H9 (cell line): ENCODE data around the gene TRMT44. TPM values are rescaled to one million over a fixed set of nuclear protein-coding genes. Genes with fewer than 3 reads are reported as not detected.

Experiments used
- DNase-seq: peaks from one replicate; pipeline ENCODE4 v3.0.0-alpha.2; 2017
- H2AFZ ChIP-seq: one replicate; pipeline ENCODE4 v1.6.1; 2013; ENCODE audit warnings: mild to moderate bottlenecking, low read length, control low read depth, moderate library complexity
- H2AK5ac ChIP-seq: 2 replicates; pipeline ENCODE4 v1.6.1; 2013; ENCODE audit warnings: low read length, control low read depth, mixed read lengths; ENCODE audit not compliant: insufficient read length
- H2BK120ac ChIP-seq: one replicate; pipeline ENCODE4 v1.6.1; 2013; ENCODE audit warnings: low read depth, mild to moderate bottlenecking, low read length, control low read depth, inconsistent platforms; ENCODE audit not compliant: poor library complexity, severe bottlenecking
- H2BK12ac ChIP-seq: 2 replicates; pipeline ENCODE4 v1.6.1; 2013; ENCODE audit warnings: low read length, control low read depth, mixed read lengths, low read depth; ENCODE audit not compliant: insufficient read length
- H2BK15ac ChIP-seq: 2 replicates; pipeline ENCODE4 v1.6.1; 2013; ENCODE audit warnings: low read depth, low read length, control low read depth
- H2BK20ac ChIP-seq: one replicate; pipeline ENCODE4 v1.6.1; 2013; ENCODE audit warnings: low read depth, mild to moderate bottlenecking, low read length, control low read depth, inconsistent platforms; ENCODE audit not compliant: poor library complexity, severe bottlenecking
- H2BK5ac ChIP-seq: 2 replicates; pipeline ENCODE4 v1.6.1; 2013; ENCODE audit warnings: low read length, control low read depth, mixed read lengths; ENCODE audit not compliant: insufficient read length
- H3K14ac ChIP-seq: 2 replicates; pipeline ENCODE4 v1.6.1; 2013; ENCODE audit warnings: low read length, control low read depth; ENCODE audit not compliant: insufficient read depth
- H3K18ac ChIP-seq: 2 replicates; pipeline ENCODE4 v1.6.1; 2013; ENCODE audit warnings: low read depth, mild to moderate bottlenecking, mixed read lengths, low read length, control low read depth; ENCODE audit not compliant: insufficient read length
- H3K23ac ChIP-seq: 2 replicates; pipeline ENCODE4 v1.6.1; 2013; ENCODE audit warnings: low read length, control low read depth, mixed read lengths, low read depth; ENCODE audit not compliant: insufficient read length
- H3K23me2 ChIP-seq: 2 replicates; pipeline ENCODE4 v1.6.1; 2013; ENCODE audit warnings: low read depth, mild to moderate bottlenecking, mixed read lengths, low read length, control low read depth; ENCODE audit not compliant: insufficient read length, poor library complexity, severe bottlenecking
- H3K27ac ChIP-seq: 2 replicates; pipeline ENCODE4 v1.5.1; 2013; ENCODE audit warnings: low read length, control low read depth, mixed read lengths, low read depth; ENCODE audit not compliant: insufficient read length
- H3K27me3 ChIP-seq: 2 replicates; pipeline ENCODE4 v1.6.1; 2013; ENCODE audit warnings: low read length, control low read depth, inconsistent platforms; ENCODE audit not compliant: insufficient read depth
- H3K4ac ChIP-seq: 2 replicates; pipeline ENCODE4 v1.6.1; 2013; ENCODE audit warnings: low read depth, mild to moderate bottlenecking, control low read depth, inconsistent platforms, low read length, moderate library complexity
- H3K4me1 ChIP-seq: 2 replicates; pipeline ENCODE4 v1.6.1; 2013; ENCODE audit warnings: low read length, control low read depth, inconsistent platforms; ENCODE audit not compliant: insufficient read depth
- H3K4me2 ChIP-seq: 2 replicates; pipeline ENCODE4 v1.6.1; 2013; ENCODE audit warnings: low read length, control low read depth, mixed read lengths; ENCODE audit not compliant: insufficient read length, insufficient read depth
- H3K56ac ChIP-seq: 2 replicates; pipeline ENCODE4 v1.6.1; 2013; ENCODE audit warnings: low read depth, mild to moderate bottlenecking, mixed read lengths, low read length, control low read depth; ENCODE audit not compliant: insufficient read length
- H3K79me1 ChIP-seq: 2 replicates; pipeline ENCODE4 v1.6.1; 2013; ENCODE audit warnings: low read depth, mild to moderate bottlenecking, moderate library complexity, low read length, control low read depth, inconsistent platforms; ENCODE audit not compliant: insufficient read depth, poor library complexity, severe bottlenecking
- H3K79me2 ChIP-seq: 2 replicates; pipeline ENCODE4 v1.6.1; 2013; ENCODE audit warnings: low read length, control low read depth, inconsistent platforms; ENCODE audit not compliant: insufficient read depth
- H3K9ac ChIP-seq: 2 replicates; pipeline ENCODE4 v1.6.1; 2013; ENCODE audit warnings: low read length, control low read depth, mixed read lengths; ENCODE audit not compliant: insufficient read length; ENCODE audit errors: extremely low read depth
- H3K9me3 ChIP-seq: one replicate; pipeline ENCODE4 v1.6.1; 2013; ENCODE audit warnings: low read depth, low read length, inconsistent platforms; ENCODE audit not compliant: control insufficient read depth
- H3T11ph ChIP-seq: one replicate; pipeline ENCODE4 v1.6.1; 2013; ENCODE audit warnings: mild to moderate bottlenecking, low read length, control low read depth, inconsistent platforms
- H4K20me1 ChIP-seq: one replicate; pipeline ENCODE4 v1.6.1; 2013; ENCODE audit not compliant: control insufficient read depth, insufficient read length, insufficient read depth
- H4K5ac ChIP-seq: 2 replicates; pipeline ENCODE4 v1.6.1; 2013; ENCODE audit warnings: low read depth, mild to moderate bottlenecking, mixed read lengths, low read length, control low read depth; ENCODE audit not compliant: insufficient read length
- H4K8ac ChIP-seq: replicated peaks from 2 replicates; pipeline ENCODE4 v1.6.1; 2013; ENCODE audit warnings: low read length, control low read depth, mixed read lengths, low read depth; ENCODE audit not compliant: insufficient read length
- H4K91ac ChIP-seq: 2 replicates; pipeline ENCODE4 v1.6.1; 2013; ENCODE audit warnings: low read depth, mild to moderate bottlenecking, moderate library complexity, mixed read lengths, low read length, control low read depth; ENCODE audit not compliant: insufficient read length
- H3K27ac Mint-ChIP-seq, 3 experiments: 2 replicates in 2 of 3; 3 replicates in 1 of 3; pipeline ENCODE4 v1.8.0; 2020 to 2021; ENCODE audit warnings: mixed read lengths in 3 of 3, mild to moderate bottlenecking in 1 of 3, moderate library complexity in 1 of 3
- H3K27me3 Mint-ChIP-seq: 2 replicates; pipeline ENCODE4 v1.8.0; 2021; ENCODE audit warnings: low read depth, mild to moderate bottlenecking, moderate library complexity, mixed read lengths
- H3K36me3 Mint-ChIP-seq, 3 experiments: 2 replicates in 2 of 3; 3 replicates in 1 of 3; pipeline ENCODE4 v1.8.0; 2020 to 2021; ENCODE audit warnings: low read depth in 3 of 3, mixed read lengths in 3 of 3; ENCODE audit not compliant: insufficient read depth in 1 of 3
- H3K4me1 Mint-ChIP-seq, 2 experiments: 2 replicates each; pipeline ENCODE4 v1.8.0; 2020; ENCODE audit warnings: mixed read lengths in 2 of 2
- H3K4me3 Mint-ChIP-seq, 2 experiments: 2 replicates in 1 of 2; 3 replicates in 1 of 2; pipeline ENCODE4 v1.8.0; 2020 to 2021; ENCODE audit warnings: mild to moderate bottlenecking in 2 of 2, mixed read lengths in 2 of 2, moderate library complexity in 1 of 2
- H3K9me3 Mint-ChIP-seq, 2 experiments: 2 replicates in 1 of 2; 3 replicates in 1 of 2; pipeline ENCODE4 v1.8.0; 2020; ENCODE audit warnings: mild to moderate bottlenecking in 2 of 2, mixed read lengths in 2 of 2, moderate library complexity in 1 of 2
- CTCF ChIP-seq: fragments of 200-600 bp; sonication (generic); conservative IDR thresholded peaks from 3 replicates; pipeline ENCODE4 v1.8.0; 2021; ENCODE audit warnings: antibody characterized with exemption, mild to moderate bottlenecking
- WGBS: extraction: QIAGEN DNeasy Blood & Tissue Kit; methylation state at CpG from one replicate; pipeline ENCODE4 v1.1.7; 2013; ENCODE audit warnings: missing lambda C conversion rate, low lambda C conversion rate, mixed read lengths; ENCODE audit not compliant: insufficient read length; ENCODE audit errors: extremely low coverage; 5-methylcytosine and 5-hydroxymethylcytosine counted together
- total RNA-seq: library from RNA; stranded (reverse); gene quantifications from 2 replicates; pipeline ENCODE4 v1.2.1, GENCODE V29; 2021

The TRMT44 gene
- total RNA-seq, 1 experiment from 2014 or later, result 22.8 TPM

GRCh38 chr4:8457646-8458252 is 17.2 kb downstream of the TRMT44 start:
- no peaks in the 10 kb centered on the region for H3K27me3 Mint-ChIP-seq
- H3K4ac ChIP-seq, result no peak overlapping the region
- no peak overlapping the region for H2AFZ ChIP-seq
- no peaks in the 10 kb centered on the region for H3K79me2 ChIP-seq
- peaks cover under 1 to 3% of the 10 kb centered on the region in 2 experiments; a peak in 2 of 4 replicates for H3K4me1 Mint-ChIP-seq
- H3T11ph ChIP-seq, result no peak overlapping the region
- no peak overlapping the region for H3K4me2 ChIP-seq
- no peak overlapping the region for H2BK12ac ChIP-seq
- H3K27ac ChIP-seq, result no peak overlapping the region
- no peak overlapping the region for H3K14ac ChIP-seq
- H4K5ac ChIP-seq, result no peak overlapping the region
- no peak overlapping the region for H3K9ac ChIP-seq
- H2BK5ac ChIP-seq, result no peak overlapping the region
- no peak overlapping the region for H3K56ac ChIP-seq
- H2BK20ac ChIP-seq, result no peak overlapping the region
- no peaks in the 10 kb centered on the region for H3K27me3 ChIP-seq
- no peaks in the 10 kb centered on the region for H3K23me2 ChIP-seq
- no peak overlapping the region for H2BK15ac ChIP-seq
- no peak overlapping the region for H3K27ac Mint-ChIP-seq
- no peak overlapping the region for H2AK5ac ChIP-seq
- H3K36me3 Mint-ChIP-seq, result peaks cover 13 to 68% (median 34%) of the 10 kb centered on the region in 3 experiments; a peak in 5 of 7 replicates
- no CpG with 5 or more reads among the region's 9 CpGs for WGBS
- no peaks in the 10 kb centered on the region for H4K20me1 ChIP-seq
- H3K4me3 Mint-ChIP-seq, result no peak overlapping the region
- H3K18ac ChIP-seq, result no peak overlapping the region
- no peaks in the 10 kb centered on the region for H3K9me3 ChIP-seq
- no peak overlapping the region for H3K23ac ChIP-seq
- DNase-seq, result no peak
- H3K9me3 Mint-ChIP-seq, result no peaks in the 10 kb centered on the region
- no peak for TF ChIP-seq CTCF
- H4K8ac ChIP-seq, result no peak overlapping the region
- H4K91ac ChIP-seq, result no peak overlapping the region
- H3K4me1 ChIP-seq, result no peaks in the 10 kb centered on the region
- no peaks in the 10 kb centered on the region for H3K79me1 ChIP-seq
- H2BK120ac ChIP-seq, result no peak overlapping the region
